Stimulated activated naive CD8-positive, alpha-beta T cell treated with anti-CD3 and anti-CD28 coated beads, Interleukin-15, Interleukin-2, amounts not matched to agents 100 U/mL and 50 U/mL, for 24 hours (primary cell): ENCODE measurements around the gene SWAP70.
"Not testable (repeated sequence)": the region's sequence is repeated elsewhere in the genome, so short reads cannot be mapped to it uniquely, and the experiment has no call there.

Experiments
- ATAC-seq: fragments of 150-1000 bp; cut with Tn5 transposase; one replicate; pipeline ENCODE4 v1.10.0; 2021
- DNase-seq: peaks from one replicate; pipeline ENCODE4 v3.0.0; 2021

SWAP70 gene

GRCh38 chr11:9692691-9693090 is 28.8 kb downstream of the SWAP70 start:
- ATAC-seq (no peak), DNase-seq (no peak)

- ATAC-seq, result no peak
- no peak for DNase-seq
Observed at GRCh38 chr11:9693801-9694553, 30.1 kb downstream of the SWAP70 start.

- not testable (repeated sequence) for ATAC-seq, DNase-seq
Observed at GRCh38 chr11:9695228-9695627, 31.4 kb downstream of the SWAP70 start.

- no peak for ATAC-seq
- no peak for DNase-seq
Observed at GRCh38 chr11:9697766-9698165, 33.9 kb downstream of the SWAP70 start.

GRCh38 chr11:9700105-9700801 is 36.4 kb downstream of the SWAP70 start:
- DNase-seq (no peak), ATAC-seq (no peak)

GRCh38 chr11:9701799-9702198 is 37.9 kb downstream of the SWAP70 start:
- no peak for DNase-seq
- ATAC-seq, result no peak

GRCh38 chr11:9703280-9703679 is 39.4 kb downstream of the SWAP70 start:
- DNase-seq (no peak), ATAC-seq (no peak)

- DNase-seq (no peak), ATAC-seq (no peak)
Observed at GRCh38 chr11:9704037-9704436, 40.2 kb downstream of the SWAP70 start.

- no peak for ATAC-seq
Observed at GRCh38 chr11:9704620-9705019, 40.7 kb downstream of the SWAP70 start.

GRCh38 chr11:9705361-9705760 is 41.5 kb downstream of the SWAP70 start:
- DNase-seq, ATAC-seq: not testable (repeated sequence)

More at GRCh38 chr11:9704620-9705019, 40.7 kb downstream of the SWAP70 start:
- no peak for DNase-seq

- DNase-seq, result no peak
- no peak for ATAC-seq
Observed at GRCh38 chr11:9708544-9708943, 44.7 kb downstream of the SWAP70 start.

GRCh38 chr11:9710223-9710622 is 46.3 kb downstream of the SWAP70 start:
- ATAC-seq (no peak), DNase-seq (no peak)

- ATAC-seq (no peak), DNase-seq (no peak)
Observed at GRCh38 chr11:9710852-9711251, 47.0 kb downstream of the SWAP70 start.

GRCh38 chr11:9711454-9712307 is 47.8 kb downstream of the SWAP70 start:
- ATAC-seq, result no peak
- DNase-seq, result no peak

- ATAC-seq (peak; percentile 43), DNase-seq (no peak)
Observed at GRCh38 chr11:9714272-9714940, 50.5 kb downstream of the SWAP70 start.

- ATAC-seq (peak; percentile 53), DNase-seq (no peak)
Observed at GRCh38 chr11:9716275-9717039, 52.6 kb downstream of the SWAP70 start.

GRCh38 chr11:9717040-9717357 is 53.1 kb downstream of the SWAP70 start:
- DNase-seq, result no peak
- ATAC-seq, result no peak

- ATAC-seq, result no peak
- no peak for DNase-seq
Observed at GRCh38 chr11:9717719-9718118, 53.8 kb downstream of the SWAP70 start.

- no peak for ATAC-seq
- no peak for DNase-seq
Observed at GRCh38 chr11:9718147-9718546, 54.3 kb downstream of the SWAP70 start.

GRCh38 chr11:9719566-9720289 is 55.9 kb downstream of the SWAP70 start:
- DNase-seq, result no peak
- ATAC-seq, result no peak

GRCh38 chr11:9720290-9720630 is 56.4 kb downstream of the SWAP70 start:
- no peak for DNase-seq
- ATAC-seq, result no peak
